ENCODE results near the gene CFB. TPM values are rescaled to one million over a fixed set of nuclear protein-coding genes. Genes with fewer than 3 reads are reported as not detected.
A peak's percentile ranks its signal among the peaks of the same experiment; 100 is the strongest.

The CFB gene
- total RNA-seq, 4 donors from 2014 or later, result 9.0 to 59.7 (median 39.6) TPM

- H3K27ac ChIP-seq, result no peak overlapping the region
- in situ Hi-C loops (cut with MboI; ENCODE audit: low pct_ligation_motif_present in 1 of 4, low pct_unique_long_range_greater_than_20kb in 1 of 4, low sequenced_read_pairs in 3 of 4), result loop anchor here in 2 of 4 donors (25.0 kb wide), 1 partner anchor 93 kb away; no protein-coding TSS in a partner anchor
- intact Hi-C loops (cut with DNase I; ENCODE audit: low total_unique reads), result no loop called here
- peaks cover 23 to 25% (median 24%) of the 10 kb centered on the region in 4 donors for H3K4me1 ChIP-seq
- WGBS, 2 donors (ENCODE audit: low coverage in 1 of 2), result 90% methylated on average over 22 of the region's 23 CpGs; no CpG with 5 or more reads in 1 of the 2 donors
- no peak overlapping the region for H3K4me3 ChIP-seq
- no peak for DNase-seq
- peaks cover 0 to 39% (median 14%) of the 10 kb centered on the region in 4 donors for H3K36me3 ChIP-seq
- H3K27me3 ChIP-seq, result no peaks in the 10 kb centered on the region
- H3K9me3 ChIP-seq, result no peaks in the 10 kb centered on the region
- no peak for TF ChIP-seq POLR2AphosphoS5 (IDR thresholded peaks at IDR 0.05)
- TF ChIP-seq POLR2A (IDR thresholded peaks at IDR 0.05), result no peak
- TF ChIP-seq EP300 (IDR thresholded peaks at IDR 0.05; ENCODE audit: low read depth), result no peak
- TF ChIP-seq, protein P1, sequence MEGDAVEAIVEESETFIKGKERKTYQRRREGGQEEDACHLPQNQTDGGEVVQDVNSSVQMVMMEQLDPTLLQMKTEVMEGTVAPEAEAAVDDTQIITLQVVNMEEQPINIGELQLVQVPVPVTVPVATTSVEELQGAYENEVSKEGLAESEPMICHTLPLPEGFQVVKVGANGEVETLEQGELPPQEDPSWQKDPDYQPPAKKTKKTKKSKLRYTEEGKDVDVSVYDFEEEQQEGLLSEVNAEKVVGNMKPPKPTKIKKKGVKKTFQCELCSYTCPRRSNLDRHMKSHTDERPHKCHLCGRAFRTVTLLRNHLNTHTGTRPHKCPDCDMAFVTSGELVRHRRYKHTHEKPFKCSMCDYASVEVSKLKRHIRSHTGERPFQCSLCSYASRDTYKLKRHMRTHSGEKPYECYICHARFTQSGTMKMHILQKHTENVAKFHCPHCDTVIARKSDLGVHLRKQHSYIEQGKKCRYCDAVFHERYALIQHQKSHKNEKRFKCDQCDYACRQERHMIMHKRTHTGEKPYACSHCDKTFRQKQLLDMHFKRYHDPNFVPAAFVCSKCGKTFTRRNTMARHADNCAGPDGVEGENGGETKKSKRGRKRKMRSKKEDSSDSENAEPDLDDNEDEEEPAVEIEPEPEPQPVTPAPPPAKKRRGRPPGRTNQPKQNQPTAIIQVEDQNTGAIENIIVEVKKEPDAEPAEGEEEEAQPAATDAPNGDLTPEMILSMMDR (IDR thresholded peaks at IDR 0.05), result no peak
Observed at GRCh38 chr6:31968791-31969711, 23.2 kb downstream of the CFB start.

DNA sequence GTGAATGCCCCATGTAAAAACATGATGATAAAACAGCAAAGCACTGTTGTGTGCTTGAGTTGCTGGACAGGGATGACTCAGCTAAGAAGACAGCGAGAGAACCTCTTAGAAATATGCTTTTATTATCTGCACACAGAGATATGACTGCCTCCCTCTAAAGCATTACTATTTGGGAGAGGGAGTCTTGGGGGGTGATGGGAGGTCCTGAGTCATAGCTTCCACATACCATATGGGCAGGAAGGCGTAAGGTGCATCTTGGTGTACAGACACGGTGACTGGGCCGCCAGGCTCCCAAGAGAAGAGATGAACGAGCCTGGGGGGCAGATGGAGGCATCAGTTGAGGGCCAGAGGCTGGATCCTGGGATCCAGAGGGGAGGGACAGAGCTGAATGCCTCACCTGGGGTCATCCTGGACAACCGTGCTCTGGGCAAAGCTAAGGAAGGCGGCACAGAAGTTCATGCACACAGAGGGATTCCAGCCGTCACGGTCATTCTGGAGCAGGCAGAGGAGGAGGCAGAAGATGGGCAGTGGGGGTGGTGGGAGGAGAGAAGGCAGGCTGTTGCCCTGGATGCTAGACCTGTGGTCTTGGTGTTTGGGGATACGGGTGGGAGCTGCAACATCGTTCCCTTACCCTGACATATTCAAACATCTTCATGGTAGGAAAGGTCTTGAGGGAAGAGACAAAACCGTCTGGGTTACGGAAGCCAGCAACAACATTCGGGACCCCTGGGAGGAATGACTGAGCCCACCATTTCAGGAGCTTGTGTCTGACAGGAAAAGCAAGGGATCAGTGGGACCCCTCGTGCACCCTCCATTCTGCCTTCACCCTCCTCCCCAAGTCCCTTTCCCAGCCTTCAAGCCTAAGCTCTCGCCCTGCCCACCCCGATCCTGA, 24.1 kb downstream of the CFB start:
- in situ Hi-C loops (cut with MboI; ENCODE audit: low pct_ligation_motif_present in 1 of 4, low pct_unique_long_range_greater_than_20kb in 1 of 4, low sequenced_read_pairs in 3 of 4), result loop anchor here in 2 of 4 donors (25.0 kb wide), 1 partner anchor 92 kb away; no protein-coding TSS in a partner anchor
- no peak for DNase-seq

GRCh38 chr6:31970604-31971271, 24.8 kb downstream of the CFB start:
- in situ Hi-C loops (cut with MboI; ENCODE audit: low pct_ligation_motif_present in 1 of 4, low pct_unique_long_range_greater_than_20kb in 1 of 4, low sequenced_read_pairs in 3 of 4) (loop anchor here in 2 of 4 donors (25.0 kb wide), 1 partner anchor 92 kb away; no protein-coding TSS in a partner anchor), intact Hi-C loops (cut with DNase I; ENCODE audit: low total_unique reads) (no loop called here)
- no peak for TF ChIP-seq POLR2A (IDR thresholded peaks at IDR 0.05)
- TF ChIP-seq POLR2AphosphoS5 (IDR thresholded peaks at IDR 0.05), result no peak
- TF ChIP-seq, protein P1 (IDR thresholded peaks at IDR 0.05), result no peak
- TF ChIP-seq EP300 (IDR thresholded peaks at IDR 0.05; ENCODE audit: low read depth), result no peak
- H3K4me1 ChIP-seq, result peaks cover 23 to 25% (median 24%) of the 10 kb centered on the region in 4 donors
- 79% methylated on average over 16 of the region's 18 CpGs; no CpG with 5 or more reads in 1 of the 2 donors for WGBS, 2 donors (ENCODE audit: low coverage in 1 of 2)
- peaks cover 0 to 26% (median 12%) of the 10 kb centered on the region in 4 donors for H3K36me3 ChIP-seq
- H3K27me3 ChIP-seq, result no peaks in the 10 kb centered on the region
- peak overlapping the region; percentile 93 to 99 (median 96) for H3K27ac ChIP-seq
- H3K4me3 ChIP-seq, result peak overlapping the region in 3 of 4 donors; percentile 53 to 64 (median 64)
- DNase-seq, result peak; percentile 27
- no peaks in the 10 kb centered on the region for H3K9me3 ChIP-seq

More for the DNA sequence above, 24.1 kb downstream of the CFB start:
- 76 to 92% methylated on average over 5 to 17 of the region's 17 CpGs for WGBS, 2 donors (ENCODE audit: low coverage in 1 of 2)
- TF ChIP-seq EP300 (IDR thresholded peaks at IDR 0.05; ENCODE audit: low read depth), result no peak
- no peak for TF ChIP-seq POLR2AphosphoS5 (IDR thresholded peaks at IDR 0.05)
- TF ChIP-seq, protein P1 (IDR thresholded peaks at IDR 0.05), result no peak
- TF ChIP-seq POLR2A (IDR thresholded peaks at IDR 0.05), result no peak
- H3K36me3 ChIP-seq, result peaks cover 0 to 32% (median 13%) of the 10 kb centered on the region in 4 donors
- H3K27me3 ChIP-seq, result no peaks in the 10 kb centered on the region
- peaks cover 23 to 25% (median 24%) of the 10 kb centered on the region in 4 donors for H3K4me1 ChIP-seq
- H3K27ac ChIP-seq, result peak overlapping the region; percentile 93 to 99 (median 96)
- intact Hi-C loops (cut with DNase I; ENCODE audit: low total_unique reads), result no loop called here
- H3K9me3 ChIP-seq, result no peaks in the 10 kb centered on the region
- no peak overlapping the region for H3K4me3 ChIP-seq
